K562 (cell line): ENCODE measurements around the gene CCDC7. TPM values are rescaled to one million over a fixed set of nuclear protein-coding genes. Genes with fewer than 3 reads are reported as not detected.

Source experiments
- ATF1 ChIP-seq, 2 experiments: fragments of 450-650 bp in 1 of 2; IDR thresholded peaks; 2 replicates each; pipeline ENCODE4 v1.6.1; 2016; ENCODE audit warnings: missing compliant biosample characterization in 1 of 2, missing genetic modification characterization in 1 of 2
- BRD9 ChIP-seq: fragments of 450-650 bp; IDR thresholded peaks from 2 replicates; pipeline ENCODE4 v1.6.1; 2018; ENCODE audit warnings: low read depth; ENCODE audit not compliant: partially characterized antibody
- CEBPB ChIP-seq: fragments of 450-650 bp; IDR thresholded peaks from 2 replicates; pipeline ENCODE4 v1.6.1; 2016; ENCODE audit warnings: missing genetic modification characterization, missing compliant biosample characterization
- DMBX1 ChIP-seq: fragments of 250-450 bp; sonication (Bioruptor Pico); IDR thresholded peaks from 2 replicates; pipeline ENCODE4 v1.8.0; 2022; ENCODE audit warnings: inconsistent platforms, mild to moderate bottlenecking, moderate library complexity, borderline replicate concordance
- DPF2 ChIP-seq: fragments of 450-650 bp; IDR thresholded peaks from 2 replicates; pipeline ENCODE4 v1.6.1; 2016
- ERF ChIP-seq: fragments of 450-650 bp; formaldehyde crosslinking; IDR thresholded peaks from 2 replicates; pipeline ENCODE4 v1.4.0; 2020; ENCODE audit warnings: mild to moderate bottlenecking, mixed read lengths
- FOXM1 ChIP-seq, 2 experiments: fragments of 450-650 bp in 1 of 2; sonication (generic) in 1 of 2; formaldehyde crosslinking in 1 of 2; IDR thresholded peaks; 2 replicates each; pipeline versions ENCODE4 v1.6.1 to v1.9.0; 2017 to 2022; ENCODE audit warnings: low read depth in 2 of 2, mild to moderate bottlenecking in 2 of 2, missing genetic modification reagents in 1 of 2, moderate library complexity in 1 of 2
- KHSRP ChIP-seq: fragments of 450-650 bp; IDR thresholded peaks from 2 replicates; pipeline ENCODE4 v1.6.1; 2017
- MEF2A ChIP-seq: IDR thresholded peaks from 2 replicates; pipeline ENCODE4 v1.6.1; 2011; ENCODE audit warnings: low read depth, mild to moderate bottlenecking, low read length, moderate library complexity; ENCODE audit not compliant: control insufficient read depth
- MTA1 ChIP-seq: fragments of 450-650 bp; IDR thresholded peaks from 2 replicates; pipeline ENCODE4 v1.6.1; 2017; ENCODE audit warnings: borderline replicate concordance
- NCOA1 ChIP-seq: fragments of 450-650 bp; IDR thresholded peaks from 2 replicates; pipeline ENCODE4 v1.6.1; 2016; ENCODE audit warnings: low read depth
- NFYB ChIP-seq: IDR thresholded peaks from 2 replicates; pipeline ENCODE4 v1.6.1; 2011; ENCODE audit warnings: mild to moderate bottlenecking, moderate library complexity; ENCODE audit not compliant: insufficient read length; ENCODE audit errors: extremely low read depth
- PHB2 ChIP-seq: fragments of 450-650 bp; IDR thresholded peaks from 2 replicates; pipeline ENCODE4 v1.6.1; 2017; ENCODE audit warnings: low read depth
- PHF20 ChIP-seq: fragments of 450-650 bp; IDR thresholded peaks from 2 replicates; pipeline ENCODE4 v1.6.1; 2018; ENCODE audit not compliant: partially characterized antibody
- RNF2 ChIP-seq: sonication (generic); IDR thresholded peaks from 2 replicates; pipeline ENCODE4 v1.6.1; 2016
- SAP30 ChIP-seq: fragments of 200-600 bp; sonication (generic); IDR thresholded peaks from 2 replicates; pipeline ENCODE4 v1.6.1; 2012; ENCODE audit warnings: borderline replicate concordance, low read depth, mild to moderate bottlenecking, moderate library complexity, low read length, control low read depth, inconsistent platforms; ENCODE audit not compliant: insufficient read depth, poor library complexity, severe bottlenecking
- SETDB1 ChIP-seq: IDR thresholded peaks from one replicate; pipeline ENCODE4 v1.6.1; 2012; ENCODE audit warnings: low read length, control low read depth, inconsistent platforms
- SIN3B ChIP-seq: fragments of 450-650 bp; IDR thresholded peaks from 2 replicates; pipeline ENCODE4 v1.6.1; 2017; ENCODE audit warnings: low read depth, mild to moderate bottlenecking, moderate library complexity
- SIRT6 ChIP-seq: IDR thresholded peaks from one replicate; pipeline ENCODE4 v1.6.1; 2012; ENCODE audit warnings: low read depth, mild to moderate bottlenecking, control low read depth, inconsistent platforms, low read length, moderate library complexity
- SMARCA4 ChIP-seq: fragments of 450-650 bp; IDR thresholded peaks from 2 replicates; pipeline ENCODE4 v1.6.1; 2016
- SREBF2 ChIP-seq: sonication (generic); formaldehyde crosslinking; IDR thresholded peaks from 2 replicates; pipeline ENCODE4 v1.4.0; 2020; ENCODE audit warnings: mild to moderate bottlenecking, missing genetic modification reagents
- ZNF165 ChIP-seq: fragments of 250-450 bp; sonication (Bioruptor Pico); IDR thresholded peaks from 2 replicates; pipeline ENCODE4 v1.4.0; 2020; ENCODE audit warnings: borderline replicate concordance
- ZNF644 ChIP-seq: fragments of 200-800 bp; sonication (Bioruptor generic); IDR thresholded peaks from 2 replicates; pipeline ENCODE4 v1.6.1; 2016; ENCODE audit warnings: low read depth, missing genetic modification characterization, missing compliant biosample characterization
- polyA plus RNA-seq, 8 experiments: library from polyadenylated mRNA; depleted of rRNA in 4 of 8; stranded (reverse) in 5 of 8; unstranded in 3 of 8; fragments of >200 nt; fragmentation: Nextera tagmentation in 2 of 8; fragmentation: Illumina TruSeq in 1 of 8; extraction: Ambion mirVana in 2 of 8; extraction: Trizol in 1 of 8; gene quantifications; 2 replicates each; pipeline versions ENCODE4 v1.2.1 to v1.2.3, GENCODE V29; 2011 to 2014; ENCODE audit warnings: inconsistent platforms in 1 of 8, missing spikeins in 1 of 8
- total RNA-seq, 7 experiments: library from RNA; depleted of rRNA in 6 of 7; stranded (reverse); fragments of >200 nt in 6 of 7; fragmentation: Illumina TruSeq in 2 of 7; extraction: Trizol in 2 of 7; gene quantifications; 2 replicates each; pipeline versions ENCODE4 v1.2.1 to v1.2.3, GENCODE V29; 2011 to 2021; ENCODE audit warnings: low replicate concordance in 1 of 7
- TF ChIP-seq, protein P1 (sequence below): fragments of 250-450 bp; sonication (Bioruptor Pico); IDR thresholded peaks from 2 replicates; pipeline ENCODE4 v1.5.1; 2021; ENCODE audit warnings: mild to moderate bottlenecking
- TF ChIP-seq, protein P2 (sequence below): fragments of 250-450 bp; sonication (Bioruptor Pico); IDR thresholded peaks from 2 replicates; pipeline ENCODE4 v1.6.1; 2021; ENCODE audit warnings: mild to moderate bottlenecking
- TF ChIP-seq, protein P3 (sequence below): IDR thresholded peaks from 2 replicates; pipeline ENCODE4 v1.6.1; 2012; ENCODE audit warnings: low read depth, low read length, improper control_type of control experiment, borderline replicate concordance
- TF ChIP-seq, protein P4 (sequence below): fragments of 450-650 bp; formaldehyde crosslinking; IDR thresholded peaks from 2 replicates; pipeline ENCODE4 v1.4.0; 2020; ENCODE audit warnings: mild to moderate bottlenecking, moderate library complexity

CCDC7 gene
- total and polyA plus RNA-seq, 9 of the 15 experiments (the other 6 are each of a cell fraction or from before 2014, with no cell fraction given): 1.5 to 6.6 (median 2.7) TPM

DNA sequence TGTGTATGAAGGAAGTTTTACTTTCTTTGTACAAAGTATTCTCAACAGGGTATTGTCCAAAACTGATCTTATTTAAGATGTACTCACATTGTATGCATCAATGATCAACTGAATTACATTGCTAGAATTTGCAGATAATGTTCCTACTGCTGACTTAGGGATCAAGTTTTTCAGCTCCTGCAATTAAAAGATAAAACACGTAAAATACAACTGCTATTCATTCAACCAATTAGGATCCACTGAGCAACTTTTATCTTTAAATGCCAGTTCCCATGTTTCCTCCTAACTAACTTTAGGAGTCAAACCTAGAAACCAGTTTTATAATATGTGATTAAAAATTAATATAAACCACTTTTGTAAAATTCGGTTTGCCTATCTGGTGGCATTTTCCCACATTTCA is 476.2 kb downstream of the CCDC7 start (continued):
- no peak for TF ChIP-seq SAP30
- TF ChIP-seq MTA1: no peak
- TF ChIP-seq SIN3B: no peak
- TF ChIP-seq ZNF644 (tag): no peak
- peak; percentile 64 for TF ChIP-seq DPF2
- no peak for TF ChIP-seq NCOA1
- peak; percentile 49; the same call in 1 of the 2 replicates for TF ChIP-seq SMARCA4
- TF ChIP-seq FOXM1 (IDR thresholded peaks at IDR 0.05; ENCODE audit: low read depth): no peak
- TF ChIP-seq FOXM1 (CRISPR knock-in tag; IDR thresholded peaks at IDR 0.05; ENCODE audit: low read depth): no peak
- no peak for TF ChIP-seq KHSRP
- no peak for TF ChIP-seq ERF (CRISPR knock-in tag)
- TF ChIP-seq ATF1 (CRISPR knock-in tag; IDR thresholded peaks at IDR 0.05): no peak
- TF ChIP-seq ATF1 (tag; IDR thresholded peaks at IDR 0.05): no peak
- TF ChIP-seq SIRT6: no peak
- TF ChIP-seq, protein P1, sequence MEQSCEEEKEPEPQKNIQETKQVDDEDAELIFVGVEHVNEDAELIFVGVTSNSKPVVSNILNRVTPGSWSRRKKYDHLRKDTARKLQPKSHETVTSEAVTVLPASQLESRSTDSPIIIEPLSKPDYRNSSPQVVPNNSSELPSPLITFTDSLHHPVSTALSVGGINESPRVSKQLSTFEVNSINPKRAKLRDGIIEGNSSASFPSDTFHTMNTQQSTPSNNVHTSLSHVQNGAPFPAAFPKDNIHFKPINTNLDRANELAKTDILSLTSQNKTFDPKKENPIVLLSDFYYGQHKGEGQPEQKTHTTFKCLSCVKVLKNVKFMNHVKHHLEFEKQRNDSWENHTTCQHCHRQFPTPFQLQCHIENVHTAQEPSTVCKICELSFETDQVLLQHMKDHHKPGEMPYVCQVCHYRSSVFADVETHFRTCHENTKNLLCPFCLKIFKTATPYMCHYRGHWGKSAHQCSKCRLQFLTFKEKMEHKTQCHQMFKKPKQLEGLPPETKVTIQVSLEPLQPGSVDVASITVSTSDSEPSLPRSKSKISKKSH (CRISPR knock-in tag): no peak
- TF ChIP-seq, protein P2, sequence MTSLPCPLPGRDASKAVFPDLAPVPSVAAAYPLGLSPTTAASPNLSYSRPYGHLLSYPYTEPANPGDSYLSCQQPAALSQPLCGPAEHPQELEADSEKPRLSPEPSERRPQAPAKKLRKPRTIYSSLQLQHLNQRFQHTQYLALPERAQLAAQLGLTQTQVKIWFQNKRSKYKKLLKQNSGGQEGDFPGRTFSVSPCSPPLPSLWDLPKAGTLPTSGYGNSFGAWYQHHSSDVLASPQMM: no peak
- no peak for TF ChIP-seq CEBPB (tag)
- TF ChIP-seq PHB2: no peak
- no peak for TF ChIP-seq SREBF2 (CRISPR knock-in tag)
- TF ChIP-seq ZNF165: no peak
- no peak for TF ChIP-seq MEF2A
- no peak for TF ChIP-seq RNF2
- no peak for TF ChIP-seq SETDB1
- TF ChIP-seq NFYB: peak; percentile 42
- TF ChIP-seq DMBX1: no peak
- TF ChIP-seq BRD9: no peak
- TF ChIP-seq, protein P3, sequence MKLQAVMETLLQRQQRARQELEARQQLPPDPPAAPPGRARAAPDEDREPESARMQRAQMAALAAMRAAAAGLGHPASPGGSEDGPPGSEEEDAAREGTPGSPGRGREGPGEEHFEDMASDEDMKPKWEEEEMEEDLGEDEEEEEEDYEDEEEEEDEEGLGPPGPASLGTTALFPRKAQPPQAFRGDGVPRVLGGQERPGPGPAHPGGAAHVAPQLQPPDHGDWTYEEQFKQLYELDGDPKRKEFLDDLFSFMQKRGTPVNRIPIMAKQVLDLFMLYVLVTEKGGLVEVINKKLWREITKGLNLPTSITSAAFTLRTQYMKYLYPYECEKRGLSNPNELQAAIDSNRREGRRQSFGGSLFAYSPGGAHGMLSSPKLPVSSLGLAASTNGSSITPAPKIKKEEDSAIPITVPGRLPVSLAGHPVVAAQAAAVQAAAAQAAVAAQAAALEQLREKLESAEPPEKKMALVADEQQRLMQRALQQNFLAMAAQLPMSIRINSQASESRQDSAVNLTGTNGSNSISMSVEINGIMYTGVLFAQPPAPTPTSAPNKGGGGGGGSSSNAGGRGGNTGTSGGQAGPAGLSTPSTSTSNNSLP: peak; percentile 55; the same call in 1 of the 2 replicates
- TF ChIP-seq, protein P4, sequence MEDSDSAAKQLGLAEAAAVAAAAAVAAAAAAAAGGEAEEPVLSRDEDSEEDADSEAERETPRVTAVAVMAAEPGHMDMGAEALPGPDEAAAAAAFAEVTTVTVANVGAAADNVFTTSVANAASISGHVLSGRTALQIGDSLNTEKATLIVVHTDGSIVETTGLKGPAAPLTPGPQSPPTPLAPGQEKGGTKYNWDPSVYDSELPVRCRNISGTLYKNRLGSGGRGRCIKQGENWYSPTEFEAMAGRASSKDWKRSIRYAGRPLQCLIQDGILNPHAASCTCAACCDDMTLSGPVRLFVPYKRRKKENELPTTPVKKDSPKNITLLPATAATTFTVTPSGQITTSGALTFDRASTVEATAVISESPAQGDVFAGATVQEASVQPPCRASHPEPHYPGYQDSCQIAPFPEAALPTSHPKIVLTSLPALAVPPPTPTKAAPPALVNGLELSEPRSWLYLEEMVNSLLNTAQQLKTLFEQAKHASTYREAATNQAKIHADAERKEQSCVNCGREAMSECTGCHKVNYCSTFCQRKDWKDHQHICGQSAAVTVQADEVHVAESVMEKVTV (CRISPR knock-in tag): no peak
- TF ChIP-seq PHF20: no peak
